ENCODE results near the gene SMIM27. TPM values are rescaled to one million over a fixed set of nuclear protein-coding genes. Genes with fewer than 3 reads are reported as not detected.

Gene SMIM27
- total and polyA plus RNA-seq, 2 of the 8 experiments (the other 6 are each of a cell fraction or from before 2014, with no cell fraction given) = 3.6 to 18.1 TPM

GRCh38 chr9:32590898-32591297 is 38.8 kb downstream of the SMIM27 start:
- Histone ChIP-seq H3K9ac (replicated peaks in 1 of 4; ENCODE audit: extremely low read depth in 1 of 4, low read depth in 3 of 4, low read length in 3 of 4) (no peak overlapping the region), H2BK5ac (ENCODE audit: low read depth, low read length) (no peak overlapping the region), H4K91ac (replicated peaks; ENCODE audit: insufficient read length, low read length) (no peak overlapping the region), H3K4me2 (ENCODE audit: insufficient read depth in 1 of 2, low read depth in 2 of 2, low read length in 2 of 2) (no peak overlapping the region), H2BK120ac (replicated peaks; ENCODE audit: low read depth, low read length) (no peak overlapping the region), H2BK20ac (ENCODE audit: low read length) (no peak overlapping the region), H4K20me1 (replicated peaks in 1 of 2; ENCODE audit: control insufficient read depth in 1 of 2, insufficient read depth in 2 of 2, low read length in 2 of 2) (no peaks in the 10 kb centered on the region), H3K27me3 (replicated peaks in 1 of 4; ENCODE audit: control insufficient read depth in 3 of 4, extremely low read depth in 1 of 4, insufficient read depth in 3 of 4, low read length in 3 of 4) (no peaks in the 10 kb centered on the region), H3K4me1 (replicated peaks in 1 of 4; ENCODE audit: control insufficient read depth in 3 of 4, insufficient read depth in 4 of 4, low read length in 3 of 4) (no peaks in the 10 kb centered on the region), H3K18ac (ENCODE audit: extremely low read depth, low read length) (no peak overlapping the region), H3K56ac (replicated peaks; ENCODE audit: insufficient read length, low read depth, low read length) (no peak overlapping the region), H3K9me3 (ENCODE audit: insufficient read depth in 2 of 2, low read depth in 1 of 2, low read length in 1 of 2) (no peaks in the 10 kb centered on the region), H3K4me3 (ENCODE audit: extremely low read depth in 1 of 4, insufficient read depth in 2 of 4, low read depth in 3 of 4, low read length in 4 of 4) (no peak overlapping the region), H3K14ac (ENCODE audit: insufficient read length) (no peak overlapping the region), H3K79me1 (ENCODE audit: low read depth, low read length) (no peaks in the 10 kb centered on the region), H3K79me2 (ENCODE audit: control insufficient read depth in 1 of 2, insufficient read depth in 2 of 2, low read length in 2 of 2) (no peaks in the 10 kb centered on the region), H2BK15ac (ENCODE audit: low read length) (no peak overlapping the region), H3K23ac (ENCODE audit: insufficient read length) (no peak overlapping the region), H2AFZ (ENCODE audit: low read length) (no peak overlapping the region), H4K5ac (ENCODE audit: insufficient read length, low read depth, low read length) (no peak overlapping the region), H3K36me3 (ENCODE audit: control insufficient read depth in 2 of 4, insufficient read depth in 4 of 4, low read length in 3 of 4) (no peaks in the 10 kb centered on the region), H3K4ac (replicated peaks; ENCODE audit: insufficient read length, low read depth, low read length) (no peak overlapping the region), H3K27ac (ENCODE audit: low read depth, low read length) (no peak overlapping the region), H2AK5ac (ENCODE audit: low read depth, low read length) (no peak overlapping the region), H2BK12ac (ENCODE audit: low read depth, low read length) (no peak overlapping the region), H4K8ac (ENCODE audit: extremely low read depth, insufficient read depth, low read length) (no peak overlapping the region), H3K23me2 (ENCODE audit: low read depth, low read length) (no peaks in the 10 kb centered on the region)
- DNase-seq (ENCODE audit: low read depth in 1 of 2, low spot score in 2 of 2) = no peak
- POLR2A ChIA-PET (ENCODE audit: partially characterized antibody) = no interaction called here
- 65% methylated on average over 1 of the region's 1 CpG; no CpG with 5 or more reads in 1 of the 2 experiments for WGBS, 2 experiments (ENCODE audit: extremely low coverage in 1 of 2, insufficient coverage in 1 of 2, insufficient read length in 1 of 2, insufficient replicate concordance in 2 of 2, low coverage in 1 of 2, low lambda C conversion rate in 2 of 2, missing lambda C conversion rate in 1 of 2)
- CTCF ChIA-PET (ENCODE audit: partially characterized antibody) = interaction anchor here (1.2 to 7.2 kb wide), 8 partner anchors 8 to 378 kb away, joined by 3 to 70 read pairs (median 8); no protein-coding TSS in a partner anchor
- no peak for FAIRE-seq
- TF ChIP-seq SP2 (IDR thresholded peaks at IDR 0.05; ENCODE audit: low read length) (no peak), FOSL1 (IDR thresholded peaks at IDR 0.05; ENCODE audit: insufficient read depth, low read depth, low read length) (no peak), USF2 (IDR thresholded peaks at IDR 0.05; ENCODE audit: low read length) (no peak), YY1 (IDR thresholded peaks at IDR 0.05; ENCODE audit: low read depth, low read length) (no peak), SP4 (IDR thresholded peaks at IDR 0.05; ENCODE audit: low read length) (no peak), GTF2F1 (IDR thresholded peaks at IDR 0.05; ENCODE audit: borderline replicate concordance, low read depth, low read length) (no peak), JUND (IDR thresholded peaks at IDR 0.05; ENCODE audit: low read length) (no peak), KDM4A (IDR thresholded peaks at IDR 0.05; ENCODE audit: low read depth, low read length, severe bottlenecking) (no peak), ATF3 (IDR thresholded peaks at IDR 0.05; ENCODE audit: insufficient read depth, low read depth, low read length) (no peak), POLR2AphosphoS5 (IDR thresholded peaks at IDR 0.05; ENCODE audit: low read depth, low read length) (no peak), RAD21 (IDR thresholded peaks at IDR 0.05 in 1 of 2, conservative IDR thresholded peaks at IDR 0.05 in 1 of 2; ENCODE audit: low read depth in 2 of 2, low read length in 2 of 2) (no peak), BACH1 (IDR thresholded peaks at IDR 0.05; ENCODE audit: low read length) (no peak), KDM1A (IDR thresholded peaks at IDR 0.05; ENCODE audit: borderline replicate concordance, low read length) (no peak), SP1 (IDR thresholded peaks at IDR 0.05; ENCODE audit: low read depth, low read length) (no peak)

All from H1 (cell line).